Activated T-cell treated with anti-CD3 and anti-CD28 coated beads, Interleukin-2, amount 50 U/mL, for 72 hours (primary cell): ENCODE results near the gene DIAPH1. TPM values are rescaled to one million over a fixed set of nuclear protein-coding genes. Genes with fewer than 3 reads are reported as not detected.
A peak's percentile ranks its signal among the peaks of the same experiment; 100 is the strongest.

Source experiments
- ATAC-seq, 2 donors: fragments of 150-1000 bp; cut with Tn5 transposase; replicated peaks in 1 of 2; 2 replicates each; pipeline ENCODE4 v1.10.0; 2021; ENCODE audit warnings: moderate library complexity in 2 of 2, mild to moderate bottlenecking in 1 of 2
- DNase-seq, 2 donors: peaks; one replicate each; pipeline ENCODE4 v3.0.0; 2021 to 2022; ENCODE audit warnings: mixed read lengths in 1 of 2
- H3K27ac Mint-ChIP-seq: one replicate; pipeline ENCODE4 v1.8.0; 2022; ENCODE audit warnings: mild to moderate bottlenecking, moderate library complexity, mixed read lengths
- H3K27me3 Mint-ChIP-seq: one replicate; pipeline ENCODE4 v1.8.0; 2022; ENCODE audit warnings: low read depth, mixed read lengths
- H3K36me3 Mint-ChIP-seq, 2 donors: one replicate each; pipeline ENCODE4 v1.8.0; 2022; ENCODE audit warnings: mixed read lengths in 2 of 2, mild to moderate bottlenecking in 1 of 2; ENCODE audit not compliant: insufficient read depth in 2 of 2
- H3K4me1 Mint-ChIP-seq: one replicate; pipeline ENCODE4 v1.8.0; 2022; ENCODE audit warnings: low read depth, mixed read lengths
- H3K4me3 Mint-ChIP-seq, 2 donors: one replicate each; pipeline ENCODE4 v1.8.0; 2022; ENCODE audit warnings: mild to moderate bottlenecking in 2 of 2, mixed read lengths in 2 of 2, moderate library complexity in 2 of 2
- H3K9me3 Mint-ChIP-seq, 2 donors: one replicate each; pipeline ENCODE4 v1.8.0; 2022; ENCODE audit warnings: mixed read lengths in 2 of 2
- total RNA-seq, 2 donors: library from RNA; stranded (reverse); gene quantifications; one replicate each; pipeline ENCODE4 v1.2.3, GENCODE V29; 2022

DIAPH1 gene
- total RNA-seq, 2 donors from 2014 or later, result 162 to 165 TPM

- peak overlapping the region in 1 of 2 donors; percentile 14 for H3K4me3 Mint-ChIP-seq
- H3K27ac Mint-ChIP-seq, result peak overlapping the region; percentile 83
Observed at GRCh38 chr5:141597814-141598213, 21.0 kb downstream of the DIAPH1 start.

GRCh38 chr5:141597394-141597793 lies 21.4 kb downstream of the DIAPH1 start:
- Mint-ChIP-seq H3K27me3 (no peaks in the 10 kb centered on the region), H3K4me3 (peak overlapping the region in 1 of 2 donors; percentile 14), H3K4me1 (peaks cover 70% of the 10 kb centered on the region), H3K36me3 (peaks cover 0 to 1% of the 10 kb centered on the region in 2 donors), H3K27ac (peak overlapping the region; percentile 83), H3K9me3 (no peaks in the 10 kb centered on the region)
- no peak for DNase-seq
- ATAC-seq, result peak in 1 of 2 donors; percentile 16

More at GRCh38 chr5:141597814-141598213, 21.0 kb downstream of the DIAPH1 start:
- Mint-ChIP-seq H3K9me3 (no peaks in the 10 kb centered on the region), H3K36me3 (peaks cover 0 to 3% of the 10 kb centered on the region in 2 donors), H3K27me3 (no peaks in the 10 kb centered on the region), H3K4me1 (peaks cover 70% of the 10 kb centered on the region)
- no peak for DNase-seq
- ATAC-seq, result peak in 1 of 2 donors; percentile 12

DNA sequence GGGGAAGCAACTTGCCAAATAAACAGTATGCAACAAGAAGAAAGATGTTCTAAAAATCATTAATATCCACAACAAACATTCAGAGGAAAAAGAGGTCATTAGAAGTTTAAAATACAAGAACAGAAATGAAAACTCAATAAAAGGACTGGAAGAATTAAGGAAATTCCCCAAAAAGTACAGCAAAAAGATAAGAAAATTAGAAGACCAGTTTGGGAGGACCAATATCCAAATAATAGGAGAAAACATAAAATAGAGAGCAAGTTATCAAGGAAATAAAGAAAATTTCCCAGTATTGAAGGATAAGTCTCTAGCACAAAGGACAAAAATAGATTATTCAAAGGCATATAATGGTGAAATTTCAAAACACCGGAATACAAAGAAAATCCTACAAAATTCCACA lies 21.9 kb downstream of the DIAPH1 start:
- no peak for ATAC-seq
- Mint-ChIP-seq H3K4me3 (peak overlapping the region in 1 of 2 donors; percentile 55), H3K36me3 (peaks cover 0 to 1% of the 10 kb centered on the region in 2 donors), H3K4me1 (peaks cover 70% of the 10 kb centered on the region), H3K27ac (peak overlapping the region; percentile 83), H3K9me3 (no peaks in the 10 kb centered on the region), H3K27me3 (no peaks in the 10 kb centered on the region)
- no peak for DNase-seq

GRCh38 chr5:141590127-141590526 lies 28.7 kb downstream of the DIAPH1 start:
- no peak for DNase-seq
- peaks cover 3 to 15% of the 10 kb centered on the region in 2 donors for H3K36me3 Mint-ChIP-seq

GRCh38 chr5:141586246-141586645 lies 32.6 kb downstream of the DIAPH1 start:
- no peak overlapping the region for H3K4me3 Mint-ChIP-seq
- DNase-seq (no peak), ATAC-seq (no peak)
- H3K27ac Mint-ChIP-seq, result no peak overlapping the region
- no peaks in the 10 kb centered on the region for H3K9me3 Mint-ChIP-seq
- H3K36me3 Mint-ChIP-seq, result peaks cover 8 to 27% of the 10 kb centered on the region in 2 donors
- no peaks in the 10 kb centered on the region for H3K27me3 Mint-ChIP-seq
- peaks cover 14% of the 10 kb centered on the region for H3K4me1 Mint-ChIP-seq

More at GRCh38 chr5:141590127-141590526, 28.7 kb downstream of the DIAPH1 start:
- H3K4me3 Mint-ChIP-seq, result no peak overlapping the region
- ATAC-seq, result no peak
- no peaks in the 10 kb centered on the region for H3K9me3 Mint-ChIP-seq
- H3K27ac Mint-ChIP-seq, result no peak overlapping the region
- H3K27me3 Mint-ChIP-seq, result no peaks in the 10 kb centered on the region
- H3K4me1 Mint-ChIP-seq, result peaks cover 25% of the 10 kb centered on the region

DNA sequence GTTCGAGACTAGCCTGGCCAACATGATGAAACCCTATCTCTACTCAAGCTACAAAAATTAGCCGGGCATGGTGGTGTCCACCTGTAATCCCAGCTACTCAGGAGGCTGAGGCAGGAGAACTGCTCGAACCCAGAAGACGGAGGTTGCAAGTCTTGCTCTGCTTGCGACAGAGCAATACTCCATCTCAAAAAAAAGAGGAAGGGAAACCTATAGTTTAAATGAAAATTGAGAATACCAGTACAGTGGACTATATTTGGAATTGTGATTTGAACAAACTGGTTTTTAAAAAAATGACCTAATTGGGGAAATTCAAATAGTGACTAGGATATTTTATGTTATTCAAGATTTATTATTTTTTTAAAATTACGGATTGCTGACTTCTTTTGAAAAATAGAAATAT lies 33.2 kb downstream of the DIAPH1 start:
- Mint-ChIP-seq H3K27me3 (no peaks in the 10 kb centered on the region), H3K4me1 (peaks cover 9% of the 10 kb centered on the region), H3K4me3 (no peak overlapping the region), H3K36me3 (peaks cover 7 to 24% of the 10 kb centered on the region in 2 donors), H3K27ac (no peak overlapping the region), H3K9me3 (no peaks in the 10 kb centered on the region)
- DNase-seq (no peak), ATAC-seq (no peak)

- peaks cover 15 to 34% of the 10 kb centered on the region in 2 donors for H3K36me3 Mint-ChIP-seq
- no peaks in the 10 kb centered on the region for H3K27me3 Mint-ChIP-seq
- DNase-seq (no peak), ATAC-seq (no peak)
- no peaks in the 10 kb centered on the region for H3K9me3 Mint-ChIP-seq
- no peak overlapping the region for H3K4me3 Mint-ChIP-seq
- no peak overlapping the region for H3K27ac Mint-ChIP-seq
- H3K4me1 Mint-ChIP-seq, result no peaks in the 10 kb centered on the region
Observed at GRCh38 chr5:141574122-141574510, 44.7 kb downstream of the DIAPH1 start.

- Mint-ChIP-seq H3K9me3 (no peaks in the 10 kb centered on the region), H3K27ac (no peak overlapping the region), H3K4me1 (no peaks in the 10 kb centered on the region), H3K36me3 (peaks cover 12 to 35% of the 10 kb centered on the region in 2 donors), H3K4me3 (no peak overlapping the region), H3K27me3 (no peaks in the 10 kb centered on the region)
- DNase-seq, result no peak
- no peak for ATAC-seq
Observed at GRCh38 chr5:141573489-141574121, 45.2 kb downstream of the DIAPH1 start.

GRCh38 chr5:141570655-141571054 lies 48.1 kb downstream of the DIAPH1 start:
- DNase-seq, result no peak
- no peaks in the 10 kb centered on the region for H3K27me3 Mint-ChIP-seq
- peaks cover 2% of the 10 kb centered on the region for H3K4me1 Mint-ChIP-seq
- peak overlapping the region; percentile 76 for H3K27ac Mint-ChIP-seq
- no peak overlapping the region for H3K4me3 Mint-ChIP-seq
- peaks cover 15 to 33% of the 10 kb centered on the region in 2 donors for H3K36me3 Mint-ChIP-seq
- no peak for ATAC-seq
- no peaks in the 10 kb centered on the region for H3K9me3 Mint-ChIP-seq

- ATAC-seq, result no peak
- H3K27ac Mint-ChIP-seq, result peak overlapping the region; percentile 71
- H3K27me3 Mint-ChIP-seq, result no peaks in the 10 kb centered on the region
- DNase-seq, result no peak
- H3K9me3 Mint-ChIP-seq, result no peaks in the 10 kb centered on the region
- H3K4me1 Mint-ChIP-seq, result peaks cover 18% of the 10 kb centered on the region
- H3K4me3 Mint-ChIP-seq, result no peak overlapping the region
- H3K36me3 Mint-ChIP-seq, result peaks cover 14 to 44% of the 10 kb centered on the region in 2 donors
Observed at GRCh38 chr5:141567513-141568117, 51.2 kb downstream of the DIAPH1 start.

GRCh38 chr5:141565826-141566570 lies 52.8 kb downstream of the DIAPH1 start:
- ATAC-seq, result no peak
- no peak for DNase-seq
- H3K27ac Mint-ChIP-seq, result peak overlapping the region; percentile 11
- no peaks in the 10 kb centered on the region for H3K9me3 Mint-ChIP-seq
- peaks cover 18% of the 10 kb centered on the region for H3K4me1 Mint-ChIP-seq
- H3K4me3 Mint-ChIP-seq, result no peak overlapping the region
- no peaks in the 10 kb centered on the region for H3K27me3 Mint-ChIP-seq
- peaks cover 14 to 43% of the 10 kb centered on the region in 2 donors for H3K36me3 Mint-ChIP-seq

- Mint-ChIP-seq H3K4me1 (peaks cover 22% of the 10 kb centered on the region), H3K9me3 (no peaks in the 10 kb centered on the region), H3K36me3 (peaks cover 12 to 45% of the 10 kb centered on the region in 2 donors), H3K27me3 (no peaks in the 10 kb centered on the region), H3K4me3 (peak overlapping the region in 1 of 2 donors; percentile 8), H3K27ac (peak overlapping the region; percentile 91)
- peak; percentile 64 to 73 for DNase-seq
- peak; percentile 89 to 96 for ATAC-seq
Observed at GRCh38 chr5:141564216-141564692, 54.5 kb downstream of the DIAPH1 start.
